Effector memory CD4-positive, alpha-beta T cell (primary cell): ENCODE measurements around the gene LCN9.
"Not testable (repeated sequence)": the region's sequence is repeated elsewhere in the genome, so short reads cannot be mapped to it uniquely, and the experiment has no call there.

Experiments
- DNase-seq, 3 donors: peaks; one replicate each; pipeline ENCODE4 v3.0.0-alpha.2; 2020
- H3K27ac ChIP-seq: 2 replicates; pipeline ENCODE4 v1.7.0; 2013; ENCODE audit warnings: mild to moderate bottlenecking, low read length, moderate library complexity; ENCODE audit not compliant: insufficient read depth, poor library complexity, severe bottlenecking
- H3K27me3 ChIP-seq: replicated peaks from 2 replicates; pipeline ENCODE4 v1.7.0; 2013; ENCODE audit warnings: mild to moderate bottlenecking, low read length; ENCODE audit not compliant: insufficient read depth, control insufficient read depth, poor library complexity, severe bottlenecking
- H3K36me3 ChIP-seq: 2 replicates; pipeline ENCODE4 v1.7.0; 2013; ENCODE audit warnings: mild to moderate bottlenecking, low read length, moderate library complexity; ENCODE audit not compliant: control insufficient read depth, insufficient read depth
- H3K4me1 ChIP-seq: 2 replicates; pipeline ENCODE4 v1.7.0; 2013; ENCODE audit warnings: low read length, mild to moderate bottlenecking; ENCODE audit not compliant: control insufficient read depth, insufficient read depth, poor library complexity, severe bottlenecking
- H3K4me3 ChIP-seq: 2 replicates; pipeline ENCODE4 v1.7.0; 2013; ENCODE audit warnings: low read length, low read depth, mild to moderate bottlenecking; ENCODE audit not compliant: insufficient read depth, poor library complexity, severe bottlenecking
- H3K9me3 ChIP-seq: 2 replicates; pipeline ENCODE4 v1.7.0; 2013; ENCODE audit warnings: mild to moderate bottlenecking, low read length, moderate library complexity; ENCODE audit not compliant: control insufficient read depth

Gene LCN9

DNA sequence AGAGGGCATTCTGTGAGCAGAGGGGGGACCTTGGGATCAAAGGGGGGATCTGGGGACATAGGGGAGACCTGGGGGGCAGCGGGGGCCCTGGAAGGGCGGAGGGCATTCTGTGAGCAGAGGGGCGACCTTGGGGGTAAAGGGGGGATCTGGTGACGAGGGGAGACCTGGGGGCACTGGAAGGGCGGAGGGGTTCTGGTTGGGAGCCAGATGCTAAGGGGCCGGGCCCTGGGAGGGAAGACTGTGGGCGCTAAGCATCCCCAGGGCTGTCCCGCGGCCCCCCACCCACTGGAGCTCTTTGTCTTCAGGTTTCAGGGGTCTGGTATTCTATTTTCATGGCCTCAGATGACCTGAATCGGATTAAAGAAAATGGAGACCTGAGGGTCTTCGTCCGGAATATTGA, 748 bp downstream of the LCN9 start:
- no peaks in the 10 kb centered on the region for H3K27me3 ChIP-seq
- no peaks in the 10 kb centered on the region for H3K9me3 ChIP-seq
- no peak overlapping the region for H3K27ac ChIP-seq
- H3K36me3 ChIP-seq, result no peaks in the 10 kb centered on the region
- H3K4me3 ChIP-seq, result no peak overlapping the region
- H3K4me1 ChIP-seq, result no peaks in the 10 kb centered on the region
- DNase-seq, result no peak

GRCh38 chr9:135664266-135664665, 1.2 kb downstream of the LCN9 start:
- Histone ChIP-seq H3K9me3 (no peaks in the 10 kb centered on the region), H3K4me1 (no peaks in the 10 kb centered on the region), H3K36me3 (no peaks in the 10 kb centered on the region), H3K4me3 (no peak overlapping the region), H3K27me3 (no peaks in the 10 kb centered on the region), H3K27ac (no peak overlapping the region)
- DNase-seq, result no peak

- H3K27ac ChIP-seq, result no peak overlapping the region
- H3K36me3 ChIP-seq, result no peaks in the 10 kb centered on the region
- H3K27me3 ChIP-seq, result no peaks in the 10 kb centered on the region
- H3K9me3 ChIP-seq, result no peaks in the 10 kb centered on the region
- no peak for DNase-seq
- H3K4me1 ChIP-seq, result no peaks in the 10 kb centered on the region
- H3K4me3 ChIP-seq, result no peak overlapping the region
These were observed 2.0 kb downstream of the LCN9 start for GRCh38 chr9:135664801-135665794.

GRCh38 chr9:135665795-135666189, 2.7 kb downstream of the LCN9 start:
- no peak for DNase-seq
- Histone ChIP-seq H3K9me3 (no peaks in the 10 kb centered on the region), H3K4me1 (no peaks in the 10 kb centered on the region), H3K27me3 (no peaks in the 10 kb centered on the region), H3K36me3 (no peaks in the 10 kb centered on the region), H3K4me3 (no peak overlapping the region), H3K27ac (no peak overlapping the region)

DNA sequence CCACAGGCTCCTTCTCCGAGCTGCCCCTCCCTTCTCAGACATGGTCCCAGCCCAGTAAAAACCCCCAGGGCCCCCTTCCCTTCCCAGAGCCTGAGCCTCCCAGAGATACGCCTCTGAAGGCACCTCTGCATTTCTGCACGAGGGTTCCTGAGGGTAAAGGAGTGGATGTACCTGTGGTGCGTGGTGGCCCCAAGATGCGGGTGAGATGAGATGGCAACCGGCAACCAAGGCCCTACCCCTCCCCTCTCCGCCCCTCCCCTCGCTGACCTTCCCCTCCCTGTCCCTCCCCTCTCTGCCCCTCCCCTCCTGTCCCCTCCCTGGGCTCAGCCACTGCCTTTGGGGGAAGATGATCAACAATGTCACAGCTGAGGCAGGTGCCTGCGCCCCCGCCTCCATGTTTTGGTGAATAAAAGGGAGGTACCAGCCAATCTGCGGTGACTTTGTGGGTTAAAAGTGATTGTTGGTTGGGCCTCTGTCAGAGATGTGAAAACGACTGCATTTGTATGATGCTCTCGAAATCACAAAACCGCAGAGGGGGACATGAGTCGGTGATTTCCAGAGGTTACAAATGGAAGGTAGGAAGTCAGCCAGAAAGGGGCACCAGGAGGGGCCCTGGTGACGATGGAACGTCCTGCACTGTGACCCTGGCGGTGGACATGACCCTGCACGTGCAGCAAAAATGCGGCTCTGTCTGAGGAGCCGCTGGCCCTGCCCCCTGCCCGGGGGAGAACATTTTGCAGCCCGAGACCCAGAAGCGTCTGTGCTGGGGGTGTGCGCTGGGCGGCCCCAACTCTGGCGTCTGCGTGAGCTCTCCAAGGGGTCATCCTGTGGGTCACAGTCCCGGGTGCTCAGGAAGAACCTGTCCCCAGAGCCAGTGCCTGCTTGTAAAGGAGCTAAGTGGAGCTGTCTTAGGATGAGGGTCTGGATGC, 3.7 kb downstream of the LCN9 start:
- Histone ChIP-seq H3K4me3 (no peak overlapping the region), H3K27ac (no peak overlapping the region), H3K27me3 (no peaks in the 10 kb centered on the region), H3K9me3 (no peaks in the 10 kb centered on the region), H3K36me3 (no peaks in the 10 kb centered on the region), H3K4me1 (no peaks in the 10 kb centered on the region)
- no peak for DNase-seq

- H3K27ac ChIP-seq, result no peak overlapping the region
- no peak for DNase-seq
- H3K27me3 ChIP-seq, result no peaks in the 10 kb centered on the region
- no peaks in the 10 kb centered on the region for H3K4me1 ChIP-seq
- no peaks in the 10 kb centered on the region for H3K36me3 ChIP-seq
- no peak overlapping the region for H3K4me3 ChIP-seq
- no peaks in the 10 kb centered on the region for H3K9me3 ChIP-seq
These were observed 4.4 kb downstream of the LCN9 start for GRCh38 chr9:135667463-135668001.

GRCh38 chr9:135669018-135669417, 5.9 kb downstream of the LCN9 start:
- not testable (repeated sequence) for DNase-seq, H3K27ac ChIP-seq, H3K36me3 ChIP-seq, H3K27me3 ChIP-seq, H3K4me1 ChIP-seq, H3K9me3 ChIP-seq, H3K4me3 ChIP-seq

- H3K36me3 ChIP-seq, result no peaks in the 10 kb centered on the region
- H3K27me3 ChIP-seq, result no peaks in the 10 kb centered on the region
- no peak overlapping the region for H3K4me3 ChIP-seq
- DNase-seq, result no peak
- no peak overlapping the region for H3K27ac ChIP-seq
- H3K4me1 ChIP-seq, result no peaks in the 10 kb centered on the region
- H3K9me3 ChIP-seq, result no peaks in the 10 kb centered on the region
These were observed 6.6 kb downstream of the LCN9 start for GRCh38 chr9:135669616-135670285.

DNA sequence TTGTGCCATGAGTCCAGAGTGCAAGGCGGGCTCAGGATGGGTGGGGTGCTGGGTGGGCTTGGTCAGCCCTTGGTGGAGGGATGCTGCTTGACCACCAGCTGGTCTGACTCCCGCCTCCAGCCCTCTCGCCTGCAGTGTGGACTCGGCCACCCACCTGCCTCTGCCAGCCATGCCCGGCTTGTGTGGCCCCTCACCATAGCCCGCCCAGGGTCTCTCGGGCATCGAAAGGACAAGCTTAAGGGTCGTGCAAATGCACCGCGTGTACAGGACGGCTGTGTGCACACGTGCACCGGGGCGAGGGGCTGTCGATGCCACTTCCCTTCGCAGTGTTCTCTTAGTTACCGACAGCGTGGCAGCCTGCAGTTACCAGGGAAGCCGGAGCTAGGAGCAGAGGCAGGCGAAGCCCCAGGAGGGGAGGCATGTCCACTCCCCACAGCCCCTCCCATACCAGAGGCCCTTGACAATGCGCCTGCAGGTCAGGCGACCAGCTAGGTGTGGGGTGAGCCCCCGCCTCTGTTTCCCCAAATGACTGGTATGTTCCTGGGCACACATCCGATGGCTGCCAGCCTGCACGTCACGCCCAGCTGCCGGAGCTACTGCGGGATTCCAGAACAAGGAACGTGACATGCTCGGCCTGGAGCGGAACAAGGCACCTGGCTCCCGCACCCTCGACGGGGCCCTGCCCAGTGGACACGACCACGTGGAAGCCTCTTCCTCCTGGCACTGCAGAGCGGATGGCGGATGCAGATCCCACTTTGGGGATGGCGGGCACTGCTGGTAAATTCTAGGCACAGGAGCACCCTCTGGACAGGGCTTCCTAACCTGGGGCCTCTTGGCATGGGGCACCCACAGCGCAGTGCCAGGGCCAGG, 7.8 kb downstream of the LCN9 start:
- no peak overlapping the region for H3K4me3 ChIP-seq
- no peaks in the 10 kb centered on the region for H3K36me3 ChIP-seq
- H3K27ac ChIP-seq, result no peak overlapping the region
- no peaks in the 10 kb centered on the region for H3K27me3 ChIP-seq
- H3K4me1 ChIP-seq, result no peaks in the 10 kb centered on the region
- H3K9me3 ChIP-seq, result no peaks in the 10 kb centered on the region
- DNase-seq, result no peak
